HG03378 (cell line): ENCODE measurements around the gene KRT28.
"Not testable (repeated sequence)": the region's sequence is repeated elsewhere in the genome, so short reads cannot be mapped to it uniquely, and the experiment has no call there.

ENCODE experiments used
- ATAC-seq: cut with Tn5 transposase; IDR thresholded peaks from one replicate; pipeline ENCODE4 v1.9.1; 2021; ENCODE audit warnings: mild to moderate bottlenecking, moderate library complexity; ENCODE audit not compliant: unreplicated experiment

The KRT28 gene

GRCh38 chr17:40819528-40820125 is 19.9 kb upstream of the KRT28 start:
- no peak for ATAC-seq

GRCh38 chr17:40818733-40819527 is 19.2 kb upstream of the KRT28 start:
- ATAC-seq: peak; percentile 52

- no peak for ATAC-seq
These were observed 18.6 kb upstream of the KRT28 start for GRCh38 chr17:40818343-40818732.

DNA sequence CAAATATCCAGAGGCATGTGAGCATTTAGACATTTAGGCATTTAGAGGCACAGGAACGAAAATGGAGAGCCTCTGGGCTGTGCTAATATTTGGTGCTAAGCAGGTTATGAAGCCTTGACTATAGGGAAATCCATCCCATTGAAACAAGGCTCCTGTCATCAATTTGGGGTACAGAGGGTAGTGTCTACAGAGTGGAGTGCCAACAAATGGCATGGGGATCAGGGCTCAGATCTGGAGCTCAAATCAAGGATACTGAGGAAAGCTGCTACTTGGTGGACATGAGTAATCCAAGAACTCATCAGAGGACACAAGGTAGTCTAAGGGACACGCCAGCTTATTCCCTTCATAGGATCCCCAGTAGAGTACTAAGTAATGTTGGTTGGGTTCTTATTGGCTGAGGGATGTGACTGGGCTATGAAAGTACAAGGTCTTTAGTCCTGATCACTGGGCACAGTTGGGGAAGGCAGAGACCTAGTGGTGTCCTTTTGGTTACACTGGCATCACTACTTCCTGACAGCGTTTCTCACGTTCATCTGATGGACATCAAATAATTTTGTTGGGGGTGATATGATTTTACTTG is 17.4 kb upstream of the KRT28 start:
- no peak for ATAC-seq

GRCh38 chr17:40816569-40816968 is 16.8 kb upstream of the KRT28 start:
- no peak for ATAC-seq

DNA sequence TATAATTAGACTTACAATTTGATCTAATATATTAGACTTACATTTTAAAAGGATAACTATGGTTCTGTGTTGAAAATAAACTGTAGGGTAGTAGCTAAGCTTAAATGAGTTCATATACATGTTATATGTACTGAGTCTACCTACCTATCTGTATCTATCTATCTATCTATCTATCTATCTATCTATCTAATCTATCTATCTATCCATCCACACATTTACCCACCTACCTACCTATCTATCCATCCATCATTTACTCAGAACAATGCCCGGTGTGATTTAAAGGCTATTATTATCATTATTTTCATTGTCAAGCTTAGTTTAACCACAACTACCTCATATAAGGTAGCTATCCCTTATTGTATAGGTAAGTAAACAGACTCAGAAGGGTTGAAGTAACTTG is 15.6 kb upstream of the KRT28 start:
- no peak for ATAC-seq

GRCh38 chr17:40814657-40815056 is 14.9 kb upstream of the KRT28 start:
- not testable (repeated sequence) for ATAC-seq

GRCh38 chr17:40813804-40814203 is 14.0 kb upstream of the KRT28 start:
- no peak for ATAC-seq

- no peak for ATAC-seq
These were observed 12.9 kb upstream of the KRT28 start for GRCh38 chr17:40812639-40813038.

- no peak for ATAC-seq
These were observed 10.7 kb upstream of the KRT28 start for GRCh38 chr17:40810494-40810893.

GRCh38 chr17:40809721-40810421 is 10.1 kb upstream of the KRT28 start:
- no peak for ATAC-seq

DNA sequence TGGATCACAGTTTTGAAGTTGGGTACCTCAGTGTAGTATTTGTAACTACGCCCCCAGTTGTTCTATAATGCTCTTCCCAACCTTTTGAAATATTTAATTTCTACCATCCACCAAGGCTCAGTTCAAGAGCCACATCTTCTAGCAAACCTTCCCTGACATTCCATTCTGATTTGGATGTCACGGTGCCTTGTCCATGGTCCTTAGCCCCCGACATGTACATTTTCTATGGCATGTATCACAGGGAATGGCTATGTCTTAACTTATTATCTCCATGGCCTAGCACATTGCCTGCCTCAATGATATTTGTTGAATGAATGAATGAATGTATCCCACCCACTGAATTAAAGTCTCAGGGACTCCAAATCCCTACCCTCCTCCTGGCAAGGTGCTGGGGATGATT is 6.4 kb upstream of the KRT28 start:
- ATAC-seq: no peak

DNA sequence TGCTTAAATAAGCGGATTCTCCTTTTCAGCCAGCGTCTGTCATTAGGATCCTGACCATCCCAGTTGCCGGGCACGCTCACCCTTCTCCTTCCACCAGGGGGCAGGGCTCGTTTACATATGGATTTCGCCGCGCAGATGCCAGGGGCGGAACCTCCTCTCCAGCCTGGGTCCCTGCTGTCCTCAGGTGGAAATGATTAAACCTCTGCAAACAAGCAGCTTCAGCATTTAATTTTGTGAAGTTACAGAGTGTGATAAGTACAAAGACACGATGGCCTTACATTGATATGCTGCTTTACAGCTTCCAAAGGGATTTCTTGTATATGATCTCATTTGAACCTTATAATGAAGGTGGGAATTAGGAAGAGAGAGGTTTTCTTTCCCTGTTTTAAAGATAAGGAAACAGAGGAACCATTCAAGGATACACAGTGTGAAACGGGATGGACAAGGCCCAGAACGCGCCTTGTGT is 3.9 kb upstream of the KRT28 start:
- no peak for ATAC-seq

- ATAC-seq: no peak
These were observed 1.4 kb upstream of the KRT28 start for GRCh38 chr17:40801157-40801556.

GRCh38 chr17:40800381-40800780 is 622 bp upstream of the KRT28 start:
- no peak for ATAC-seq

- ATAC-seq: no peak
These were observed 2.9 kb downstream of the KRT28 start for GRCh38 chr17:40796846-40797245.

DNA sequence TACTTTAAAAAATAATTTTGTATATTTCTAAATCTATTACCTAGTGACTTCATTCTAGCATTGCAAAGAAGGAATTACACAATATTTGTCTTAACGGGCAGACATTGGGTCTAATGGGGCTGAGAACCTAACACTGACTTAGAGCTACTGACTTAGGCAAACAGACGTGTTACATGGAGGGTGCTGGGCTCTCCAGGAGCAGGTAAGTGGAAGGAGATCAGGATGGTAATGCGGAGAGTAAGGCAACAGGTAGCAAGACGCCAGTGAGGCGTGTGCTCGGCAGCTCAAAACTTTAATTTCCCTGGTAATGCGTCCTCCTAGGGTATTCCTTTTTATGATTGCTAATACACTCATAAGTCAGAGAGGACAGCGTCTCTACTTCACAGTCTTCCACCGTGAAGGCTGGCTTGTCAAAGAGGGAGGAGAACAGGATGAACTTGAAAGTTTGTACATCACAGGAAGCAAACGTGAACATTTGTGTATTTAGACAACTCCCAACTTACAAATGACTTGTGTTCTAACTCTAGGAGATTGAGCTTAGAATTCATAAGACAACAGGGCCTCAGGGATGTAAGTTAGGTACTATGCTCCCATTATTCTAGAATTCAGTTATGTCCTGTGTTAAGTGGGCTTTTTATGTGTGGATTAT is 4.6 kb downstream of the KRT28 start:
- ATAC-seq: no peak

GRCh38 chr17:40794466-40794865 is 5.3 kb downstream of the KRT28 start:
- no peak for ATAC-seq

DNA sequence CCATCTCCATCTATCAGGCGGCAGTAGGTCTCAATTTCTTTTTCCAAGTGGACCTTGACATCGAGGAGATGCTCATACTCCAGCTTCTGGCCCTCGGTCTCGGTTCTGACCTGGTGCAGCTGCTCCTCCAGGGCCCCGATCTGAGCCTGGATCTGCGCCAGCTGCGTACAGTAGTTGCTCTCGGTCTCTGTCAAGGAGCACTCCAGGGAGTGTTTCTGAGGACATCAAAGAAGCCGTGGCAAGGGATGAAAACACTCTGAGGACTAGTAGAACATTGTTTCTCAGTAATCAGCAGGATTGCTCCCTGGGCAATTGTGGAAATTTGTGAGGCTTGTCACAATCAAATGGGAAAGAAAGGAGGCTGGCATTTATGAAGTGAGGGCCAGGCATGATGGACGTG is 5.9 kb downstream of the KRT28 start:
- ATAC-seq: no peak

- no peak for ATAC-seq
These were observed 7.8 kb downstream of the KRT28 start for GRCh38 chr17:40791787-40792436.

GRCh38 chr17:40791111-40791510 is 8.6 kb downstream of the KRT28 start:
- ATAC-seq: no peak
